B cell (primary cell): Measurements from ENCODE around the gene EFL1.
"Not testable (repeated sequence)": the region's sequence is repeated elsewhere in the genome, so short reads cannot be mapped to it uniquely, and the experiment has no call there.

Experiments used
- EZH2 ChIP-seq: IDR thresholded peaks from 2 replicates; pipeline ENCODE4 v1.6.1; 2012; ENCODE audit warnings: borderline replicate concordance, low read depth, mild to moderate bottlenecking, moderate library complexity, low read length; ENCODE audit not compliant: insufficient read depth, poor library complexity, severe bottlenecking
- TF ChIP-seq, protein P1 (sequence below): fragments of 200-600 bp; IDR thresholded peaks from one replicate; pipeline ENCODE4 v1.8.0; 2022; ENCODE audit warnings: antibody characterized with exemption, mild to moderate bottlenecking

DNA sequence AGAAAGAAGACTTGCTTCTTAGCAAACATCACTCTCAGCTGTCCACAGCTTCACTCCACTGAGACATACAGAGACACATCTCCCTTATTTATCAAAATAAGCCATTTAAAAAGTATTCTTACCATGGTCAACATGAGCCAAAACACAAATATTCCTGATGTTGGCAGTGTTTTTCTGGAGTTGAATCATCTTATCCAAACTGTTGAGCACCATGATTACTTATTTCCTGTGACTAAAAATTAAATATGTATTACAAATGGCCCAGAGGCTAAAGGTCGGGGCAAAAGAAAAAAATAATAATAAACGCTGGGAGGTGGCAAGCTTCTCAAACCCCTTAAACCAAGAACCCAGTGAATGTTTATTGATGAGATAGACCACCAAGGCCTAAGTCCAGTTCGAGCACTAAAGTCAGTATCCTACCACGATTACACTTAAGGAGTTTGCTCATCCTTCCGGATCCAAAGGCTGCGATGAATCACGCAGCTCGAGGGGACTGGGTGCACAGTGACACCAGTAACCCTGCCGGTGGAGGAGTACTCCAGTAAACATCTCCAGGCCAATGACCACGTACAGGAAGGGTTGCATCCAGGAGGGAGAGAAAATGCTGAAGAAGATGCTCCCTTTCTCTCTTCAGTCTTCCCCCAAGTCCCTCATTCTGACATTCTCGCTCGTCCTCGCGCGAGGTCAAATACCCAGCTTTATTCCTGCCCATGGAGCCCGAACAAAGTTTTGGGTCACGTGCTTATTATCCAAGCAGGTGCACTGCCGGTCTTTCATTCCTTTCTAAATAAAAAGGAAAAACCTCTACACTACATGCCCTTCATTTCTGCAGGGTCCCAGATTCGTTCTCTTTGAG, 740 bp downstream of the EFL1 start:
- TF ChIP-seq, protein P1, sequence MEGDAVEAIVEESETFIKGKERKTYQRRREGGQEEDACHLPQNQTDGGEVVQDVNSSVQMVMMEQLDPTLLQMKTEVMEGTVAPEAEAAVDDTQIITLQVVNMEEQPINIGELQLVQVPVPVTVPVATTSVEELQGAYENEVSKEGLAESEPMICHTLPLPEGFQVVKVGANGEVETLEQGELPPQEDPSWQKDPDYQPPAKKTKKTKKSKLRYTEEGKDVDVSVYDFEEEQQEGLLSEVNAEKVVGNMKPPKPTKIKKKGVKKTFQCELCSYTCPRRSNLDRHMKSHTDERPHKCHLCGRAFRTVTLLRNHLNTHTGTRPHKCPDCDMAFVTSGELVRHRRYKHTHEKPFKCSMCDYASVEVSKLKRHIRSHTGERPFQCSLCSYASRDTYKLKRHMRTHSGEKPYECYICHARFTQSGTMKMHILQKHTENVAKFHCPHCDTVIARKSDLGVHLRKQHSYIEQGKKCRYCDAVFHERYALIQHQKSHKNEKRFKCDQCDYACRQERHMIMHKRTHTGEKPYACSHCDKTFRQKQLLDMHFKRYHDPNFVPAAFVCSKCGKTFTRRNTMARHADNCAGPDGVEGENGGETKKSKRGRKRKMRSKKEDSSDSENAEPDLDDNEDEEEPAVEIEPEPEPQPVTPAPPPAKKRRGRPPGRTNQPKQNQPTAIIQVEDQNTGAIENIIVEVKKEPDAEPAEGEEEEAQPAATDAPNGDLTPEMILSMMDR, result not testable (repeated sequence)
- TF ChIP-seq EZH2, result not testable (repeated sequence)
